NCI-H2227 treated with DMSO at 0.1 percent for 48 hours (cell line): ENCODE measurements around the gene SLC4A5.

Source experiments
- DNase-seq: peaks from one replicate; lab custom pipeline; 2025; lab: John Stamatoyannopoulos, UW

SLC4A5 gene

GRCh38 chr2:74314107-74314506, 29.1 kb downstream of the SLC4A5 start:
- no peak for DNase-seq

DNA sequence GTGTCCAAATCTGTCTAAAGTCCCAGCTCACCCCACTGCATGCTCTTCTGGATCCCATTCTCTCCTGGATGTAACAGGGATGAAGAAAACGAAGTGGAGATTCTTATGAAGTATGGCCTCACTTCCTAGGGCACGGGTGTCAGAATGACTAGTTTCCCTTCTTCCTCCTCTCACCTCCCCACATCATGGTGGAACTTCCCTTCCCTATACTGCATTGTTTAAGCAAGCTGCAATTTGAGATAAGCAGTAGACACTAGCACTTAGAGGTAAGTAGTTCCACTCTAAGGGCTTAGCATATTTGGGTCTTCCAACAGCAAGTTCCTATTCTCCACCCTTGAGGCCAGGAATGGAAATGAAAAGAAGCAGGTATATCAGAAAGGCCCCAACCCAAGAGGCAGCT, 29.7 kb downstream of the SLC4A5 start:
- no peak for DNase-seq

DNA sequence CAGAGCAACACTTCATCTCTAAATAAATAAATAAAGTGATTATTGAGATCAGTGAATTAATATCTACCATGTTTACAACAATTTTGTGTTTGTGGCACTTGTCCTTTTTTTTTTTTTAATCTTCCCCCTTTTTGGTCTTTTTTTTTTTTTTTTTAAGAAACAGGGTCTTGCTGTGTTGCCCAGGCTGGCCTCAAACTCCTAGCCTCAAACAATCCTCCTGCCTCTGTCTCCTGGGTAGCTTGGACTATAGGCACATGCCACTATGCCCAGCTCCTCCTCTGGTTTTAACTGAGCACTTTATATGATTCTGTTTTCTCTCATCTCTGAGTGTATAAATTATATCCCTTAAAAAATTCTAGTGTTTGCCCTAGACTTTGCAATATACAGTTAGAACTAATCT, 30.3 kb downstream of the SLC4A5 start:
- no peak for DNase-seq

GRCh38 chr2:74307720-74308119, 35.5 kb downstream of the SLC4A5 start:
- DNase-seq: no peak

GRCh38 chr2:74304332-74305148, 38.7 kb downstream of the SLC4A5 start:
- no peak for DNase-seq

GRCh38 chr2:74302865-74303264, 40.4 kb downstream of the SLC4A5 start:
- no peak for DNase-seq

DNA sequence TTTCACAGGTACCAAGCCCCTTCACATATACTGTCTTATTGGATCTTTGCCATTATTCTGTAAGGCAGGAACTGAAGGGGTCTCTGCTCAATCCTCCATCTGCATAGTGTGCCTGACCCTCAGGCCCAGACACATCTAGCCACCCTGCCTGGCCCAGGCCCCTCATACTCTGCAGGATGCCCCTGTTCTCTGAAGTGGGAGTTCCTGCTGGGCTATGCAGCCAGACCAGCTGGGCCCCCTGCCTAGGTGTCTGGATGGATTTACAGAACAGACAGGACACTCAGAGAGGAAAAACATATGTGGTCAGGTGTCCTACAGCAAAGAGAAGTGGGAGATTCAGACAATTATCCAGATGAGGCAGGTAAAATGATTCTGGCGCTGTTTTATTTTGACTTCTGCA, 42.0 kb downstream of the SLC4A5 start:
- no peak for DNase-seq

DNA sequence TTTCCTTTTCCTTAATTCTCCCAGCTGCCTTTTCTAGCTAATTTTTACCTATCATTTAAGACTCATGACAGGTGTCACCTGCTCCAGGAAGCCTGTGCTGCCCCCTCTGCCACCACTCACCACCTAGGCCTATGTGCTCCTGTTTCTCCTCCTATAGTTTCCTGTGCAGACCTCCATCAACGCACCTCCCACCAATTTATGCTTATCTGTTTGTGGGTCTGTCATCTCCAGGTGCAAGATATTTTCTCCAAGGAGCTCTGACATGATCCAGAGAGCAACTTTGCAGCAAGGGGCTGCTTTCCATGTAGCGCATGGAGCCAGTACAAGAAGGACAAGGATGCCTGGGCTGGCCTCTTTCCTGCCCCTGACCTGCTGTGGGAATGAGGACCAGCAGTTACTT, 42.7 kb downstream of the SLC4A5 start:
- no peak for DNase-seq

- no peak for DNase-seq
These were observed 45.3 kb downstream of the SLC4A5 start for GRCh38 chr2:74297950-74298349.

GRCh38 chr2:74297391-74297790, 45.8 kb downstream of the SLC4A5 start:
- DNase-seq: no peak

DNA sequence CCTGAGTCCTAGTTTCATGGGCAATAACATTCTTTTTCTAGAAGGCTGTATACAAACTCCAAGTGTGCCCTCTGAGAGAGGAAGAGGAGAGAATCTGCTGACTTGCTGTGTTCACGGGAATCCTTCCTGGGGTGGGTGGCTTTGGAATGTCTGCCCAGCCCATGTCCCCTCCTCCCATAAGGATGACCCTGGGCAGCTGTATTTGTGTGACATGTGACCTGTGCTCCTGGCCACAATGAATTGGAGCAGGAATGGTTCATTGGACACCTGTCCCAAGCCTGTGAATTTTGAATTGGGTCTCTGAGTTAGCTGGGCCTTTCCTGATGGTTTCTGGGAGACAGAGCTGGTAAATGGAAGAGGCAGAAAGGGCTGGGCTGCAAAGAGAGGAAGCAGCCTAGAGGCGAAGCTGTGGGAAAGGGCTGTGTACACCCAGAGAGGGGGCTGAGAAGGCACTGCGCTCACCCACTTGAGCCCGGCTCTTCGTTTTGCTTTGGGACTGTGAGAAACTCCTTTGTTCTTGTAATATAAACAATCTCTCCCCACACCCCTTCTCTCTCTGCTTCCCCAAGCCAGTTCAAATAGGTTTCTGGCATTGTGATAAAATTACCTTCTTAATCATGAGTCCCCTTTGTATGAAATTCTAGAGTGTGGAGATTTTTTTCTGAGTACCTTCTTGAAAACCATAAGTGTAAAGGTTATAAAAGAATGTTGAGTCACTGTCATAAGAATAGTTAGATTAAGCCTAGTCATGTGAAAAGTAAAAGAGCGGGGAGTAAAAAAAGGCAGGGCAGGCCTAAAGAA, 49.8 kb downstream of the SLC4A5 start:
- DNase-seq: no peak

GRCh38 chr2:74292751-74293150, 50.5 kb downstream of the SLC4A5 start:
- no peak for DNase-seq

- no peak for DNase-seq
These were observed 51.2 kb downstream of the SLC4A5 start for GRCh38 chr2:74291886-74292621.

- no peak for DNase-seq
These were observed 52.0 kb downstream of the SLC4A5 start for GRCh38 chr2:74291218-74291544.

DNA sequence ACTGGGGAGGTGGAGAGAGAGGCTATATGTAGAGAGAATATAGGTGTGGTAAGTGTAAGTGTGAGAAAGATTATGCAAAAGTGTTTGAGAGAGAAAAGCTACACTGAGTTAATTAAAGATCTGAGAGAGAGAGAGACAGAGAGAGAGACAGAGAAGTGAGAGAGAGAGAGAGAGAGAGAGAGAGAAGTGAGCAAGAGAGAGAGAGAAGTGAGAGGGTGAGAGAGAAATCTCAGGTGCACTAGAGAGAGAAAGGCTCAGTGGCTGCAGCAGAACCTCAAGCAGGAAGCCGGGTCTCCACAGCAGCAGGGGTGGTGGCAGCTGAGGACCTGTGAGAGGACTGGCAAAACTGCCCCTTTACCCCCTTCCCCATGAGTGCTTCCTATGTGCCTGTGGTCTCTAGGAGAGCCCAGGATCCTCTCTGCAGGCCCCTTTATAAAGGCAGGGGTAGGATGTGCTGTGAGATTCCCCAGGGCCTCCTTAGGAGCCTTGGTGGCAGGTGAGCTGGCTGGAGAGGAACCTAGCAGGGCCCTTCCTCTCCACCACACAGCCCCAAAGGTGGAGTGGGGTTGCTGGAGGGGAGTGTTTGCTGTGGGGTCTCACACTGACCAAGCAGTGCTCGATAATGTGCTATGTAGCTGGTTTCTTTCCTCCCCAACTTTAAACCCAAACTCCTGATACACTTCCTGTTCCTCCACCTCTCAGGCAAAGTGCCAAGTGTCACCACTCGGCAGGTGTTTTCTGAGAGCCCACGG, 52.6 kb downstream of the SLC4A5 start:
- no peak for DNase-seq

DNA sequence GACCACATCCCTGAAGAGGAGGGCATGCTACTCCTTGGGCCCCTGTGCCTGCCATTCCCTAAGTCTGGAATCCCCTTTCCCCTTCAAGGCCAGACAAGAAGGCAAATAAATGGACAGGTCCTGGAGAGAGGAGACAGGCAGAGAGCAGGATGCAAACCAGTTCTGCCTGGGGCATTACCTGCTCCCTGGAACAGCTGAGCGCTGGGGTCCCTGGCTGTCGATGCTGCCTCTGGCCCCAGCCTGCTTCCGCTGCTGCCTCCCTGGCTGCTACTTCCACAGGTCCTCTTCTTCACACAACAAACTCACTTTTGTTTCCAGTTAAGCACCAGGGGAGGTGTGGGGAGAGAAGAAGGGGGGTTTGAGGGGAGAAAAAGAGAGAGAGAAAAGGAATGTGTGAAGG, 53.1 kb downstream of the SLC4A5 start:
- no peak for DNase-seq

DNA sequence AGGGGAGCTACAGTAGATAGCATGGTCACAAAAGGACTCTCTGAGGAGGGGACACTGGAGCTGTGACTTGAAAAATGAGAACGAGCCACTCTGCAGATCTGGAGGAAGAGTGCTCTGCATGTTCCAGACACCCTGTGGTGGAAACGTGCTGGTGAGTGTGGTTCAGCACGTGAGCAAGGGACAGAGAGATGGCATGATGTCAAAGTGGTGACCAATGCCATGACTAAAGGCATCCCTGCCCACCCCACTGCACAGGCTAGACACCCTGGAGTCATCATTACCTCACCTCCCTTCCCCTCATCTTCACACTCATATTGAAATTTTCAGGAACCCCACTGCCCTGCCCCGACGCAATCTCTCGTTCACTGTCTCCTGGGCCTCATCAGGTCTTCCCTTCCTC, 56.5 kb downstream of the SLC4A5 start:
- DNase-seq: no peak

DNA sequence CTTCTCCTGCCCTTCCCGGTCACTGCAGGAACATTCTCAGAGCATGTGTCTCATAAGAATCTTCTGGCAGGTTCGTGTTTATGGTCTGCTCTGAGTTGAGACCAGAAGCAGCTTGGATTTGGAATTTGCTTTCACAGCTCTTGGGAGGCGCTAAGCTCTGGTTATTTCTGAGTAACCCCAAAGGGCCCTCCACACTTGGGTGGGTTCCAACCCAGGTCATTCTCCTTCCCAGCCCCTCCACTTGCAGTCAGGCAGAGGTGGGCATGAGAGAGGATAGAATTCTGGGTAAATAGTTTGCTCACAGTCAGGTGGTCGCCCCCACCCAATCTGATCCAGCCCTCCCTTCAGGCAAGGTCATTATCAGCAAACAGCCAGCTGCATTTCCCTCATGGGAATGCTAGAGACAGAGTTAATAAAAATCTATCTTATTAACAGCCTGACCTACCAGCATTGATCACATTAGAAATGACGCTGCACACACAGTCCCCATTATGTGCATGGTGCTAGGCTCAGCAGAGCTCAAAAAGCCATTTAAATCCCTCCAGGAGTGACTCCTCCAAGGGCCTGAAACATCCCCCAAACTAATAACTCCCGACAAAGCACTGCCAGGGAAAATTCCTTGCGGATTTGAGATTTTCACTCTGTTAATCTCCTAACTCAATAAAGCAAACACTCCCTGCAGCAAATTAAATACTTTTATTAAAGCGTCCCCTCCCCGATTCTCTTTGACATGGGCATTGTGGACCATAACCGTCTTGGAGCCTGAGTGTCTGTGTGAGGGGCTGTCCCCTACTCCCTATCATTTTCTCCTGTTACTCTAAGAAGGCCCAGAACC, 61.9 kb downstream of the SLC4A5 start:
- no peak for DNase-seq

- no peak for DNase-seq
These were observed 64.5 kb downstream of the SLC4A5 start for GRCh38 chr2:74278694-74279093.

DNA sequence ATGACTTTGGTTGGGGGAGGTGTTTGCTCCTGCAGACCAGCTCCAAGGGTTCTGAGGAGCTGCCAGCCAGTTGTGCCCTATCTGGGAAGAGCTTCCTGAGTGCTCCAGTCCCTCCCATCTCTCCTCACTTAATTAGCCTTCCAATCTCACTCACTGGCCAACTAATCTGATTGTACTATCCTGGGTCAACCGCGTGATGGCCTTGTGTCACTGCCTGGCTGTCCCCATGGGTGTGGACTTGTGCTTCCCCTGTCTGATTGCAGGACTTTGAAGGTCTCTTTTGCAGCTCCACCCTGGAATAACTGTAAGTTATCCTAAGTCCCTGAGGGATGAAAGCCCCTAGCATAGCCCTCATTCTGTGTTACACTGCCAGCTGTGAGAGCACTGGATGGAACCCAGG, 65.0 kb downstream of the SLC4A5 start:
- DNase-seq: no peak

- DNase-seq: no peak
These were observed 68.0 kb downstream of the SLC4A5 start for GRCh38 chr2:74275228-74275627.
